HPDE6-E6E7 (cell line): ENCODE measurements around the gene DNAJC8.
A peak's percentile ranks its signal among the peaks of the same experiment; 100 is the strongest.

Experiments
- DNase-seq: peaks from one replicate; pipeline ENCODE4 v3.0.0; 2011; ENCODE audit warnings: missing footprints; ENCODE audit errors: extremely low spot score

Gene DNAJC8

DNA sequence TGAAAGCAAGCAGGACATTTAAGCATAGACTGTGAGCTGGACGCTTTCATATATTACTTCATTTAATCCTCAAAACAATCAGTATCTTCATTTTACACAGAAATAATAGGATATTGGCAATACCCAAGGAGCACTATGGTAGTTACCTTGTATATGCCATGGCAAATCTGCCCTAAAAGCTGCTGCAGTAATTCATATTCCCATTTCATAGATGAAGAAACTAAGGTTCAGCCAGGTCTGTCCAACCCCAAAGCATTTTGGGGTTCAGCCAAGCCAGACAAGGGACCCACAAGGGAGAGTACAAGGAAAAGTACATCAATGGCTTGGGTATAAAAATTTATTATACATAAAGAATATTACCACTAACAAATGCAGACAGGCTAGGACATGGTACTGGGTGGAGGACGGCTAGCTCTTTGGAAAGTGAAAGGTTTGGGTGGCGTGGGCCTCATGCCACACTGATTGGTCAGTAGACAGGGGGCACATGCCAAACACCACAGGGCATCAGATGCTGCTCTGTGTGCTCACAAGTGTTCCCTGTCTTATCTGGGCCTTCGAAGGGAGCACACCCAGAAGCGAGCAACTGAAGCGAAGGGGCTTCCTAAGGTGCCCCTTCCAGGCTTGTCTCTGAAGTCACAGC is 32.5 kb downstream of the DNAJC8 start:
- DNase-seq = no peak

DNA sequence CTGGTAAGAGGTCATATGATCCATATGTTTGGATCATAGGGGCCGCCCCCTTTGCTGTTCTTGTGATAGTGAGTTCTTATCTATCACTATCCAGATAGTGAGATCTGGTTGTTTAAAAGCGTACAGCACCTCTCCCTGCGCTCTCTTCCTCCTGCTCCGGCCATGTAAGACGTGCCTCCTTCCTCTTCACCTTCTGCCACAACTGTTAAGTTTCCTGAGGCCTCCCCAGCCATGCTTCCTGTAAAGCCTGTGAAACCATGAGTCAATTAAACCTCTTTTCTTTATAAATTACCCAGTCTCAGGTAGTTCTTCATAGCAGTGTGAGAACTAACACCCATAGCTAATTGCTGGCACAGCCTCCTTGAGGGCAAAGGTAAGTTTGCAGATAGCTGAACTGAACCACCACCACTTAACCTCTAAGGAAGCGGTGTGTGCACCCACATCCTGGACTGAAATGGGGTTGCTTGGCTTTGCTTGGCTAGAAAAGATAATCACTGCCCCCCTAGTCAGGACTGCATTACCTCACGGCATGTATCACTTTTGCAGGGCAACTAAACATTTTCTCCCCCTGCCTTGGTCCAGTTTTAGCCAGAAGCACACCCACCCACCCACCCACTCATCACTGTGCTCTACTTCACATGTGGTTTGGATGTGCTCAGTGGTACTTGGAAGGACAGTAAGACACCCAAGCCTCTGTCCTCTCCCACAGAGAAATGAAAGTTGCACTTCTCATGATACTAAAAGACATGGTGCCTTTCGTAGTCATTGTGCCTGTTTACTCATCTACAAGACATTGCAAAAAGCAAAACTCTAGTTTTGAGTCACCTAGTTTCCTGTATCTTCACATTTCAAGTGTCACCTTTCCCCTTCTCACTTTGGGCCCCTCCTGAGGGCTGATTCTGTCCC is 33.2 kb downstream of the DNAJC8 start:
- no peak for DNase-seq

DNA sequence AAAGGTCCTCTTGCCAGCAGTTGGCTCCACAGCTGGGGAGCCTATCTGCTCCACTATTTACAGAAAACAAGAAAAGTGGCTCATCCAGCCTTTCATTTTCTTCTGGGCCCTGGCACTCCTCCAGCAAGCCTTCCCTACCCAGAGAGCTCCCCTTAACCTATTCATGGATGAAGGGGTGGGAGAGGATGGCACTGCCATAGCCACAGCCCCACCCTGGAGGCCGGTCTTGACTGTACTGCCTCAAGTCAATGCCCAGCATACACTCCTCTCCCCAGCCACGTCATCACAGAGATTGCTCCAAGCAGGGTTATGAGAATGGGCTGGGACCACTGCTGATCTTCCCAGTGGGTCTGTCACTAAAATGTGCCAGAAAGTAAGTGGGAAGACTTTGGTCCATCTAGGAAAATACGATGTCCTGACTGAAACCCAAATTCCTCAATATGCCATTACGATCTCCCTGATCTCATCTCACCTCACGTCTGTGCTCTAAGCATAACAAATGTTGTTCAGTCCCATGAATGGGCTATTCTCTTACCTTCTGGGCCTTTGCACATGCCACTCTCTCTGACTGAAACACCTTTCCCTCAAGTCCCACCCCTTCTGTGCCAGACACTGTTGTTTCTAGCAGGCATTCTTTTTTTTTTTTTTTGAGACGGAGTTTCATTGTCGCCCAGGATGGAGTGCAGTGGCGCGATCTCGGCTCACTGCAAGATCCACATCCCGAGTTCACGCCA is 35.0 kb downstream of the DNAJC8 start:
- no peak for DNase-seq

DNA sequence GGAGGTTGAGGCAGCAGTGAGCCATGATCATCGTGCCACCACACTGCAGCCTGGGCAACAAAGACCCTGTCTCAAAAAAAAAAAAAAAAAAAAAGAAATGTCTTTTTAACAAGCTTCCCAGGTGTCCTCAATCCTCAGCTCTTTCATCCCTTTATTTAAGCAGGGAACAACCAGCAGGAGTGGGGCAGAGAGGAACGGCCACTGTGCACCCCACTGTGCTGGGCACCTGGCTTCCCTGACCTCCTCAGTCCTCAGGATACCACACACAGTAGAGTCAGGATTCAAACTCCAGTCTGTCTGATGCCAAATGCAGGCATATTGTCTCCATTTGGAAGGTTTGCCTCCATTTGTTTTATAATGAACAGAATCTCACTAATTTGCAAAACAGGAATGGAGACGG is 36.5 kb downstream of the DNAJC8 start:
- no peak for DNase-seq

GRCh38 chr1:28195780-28196179 is 37.0 kb downstream of the DNAJC8 start:
- no peak for DNase-seq

DNA sequence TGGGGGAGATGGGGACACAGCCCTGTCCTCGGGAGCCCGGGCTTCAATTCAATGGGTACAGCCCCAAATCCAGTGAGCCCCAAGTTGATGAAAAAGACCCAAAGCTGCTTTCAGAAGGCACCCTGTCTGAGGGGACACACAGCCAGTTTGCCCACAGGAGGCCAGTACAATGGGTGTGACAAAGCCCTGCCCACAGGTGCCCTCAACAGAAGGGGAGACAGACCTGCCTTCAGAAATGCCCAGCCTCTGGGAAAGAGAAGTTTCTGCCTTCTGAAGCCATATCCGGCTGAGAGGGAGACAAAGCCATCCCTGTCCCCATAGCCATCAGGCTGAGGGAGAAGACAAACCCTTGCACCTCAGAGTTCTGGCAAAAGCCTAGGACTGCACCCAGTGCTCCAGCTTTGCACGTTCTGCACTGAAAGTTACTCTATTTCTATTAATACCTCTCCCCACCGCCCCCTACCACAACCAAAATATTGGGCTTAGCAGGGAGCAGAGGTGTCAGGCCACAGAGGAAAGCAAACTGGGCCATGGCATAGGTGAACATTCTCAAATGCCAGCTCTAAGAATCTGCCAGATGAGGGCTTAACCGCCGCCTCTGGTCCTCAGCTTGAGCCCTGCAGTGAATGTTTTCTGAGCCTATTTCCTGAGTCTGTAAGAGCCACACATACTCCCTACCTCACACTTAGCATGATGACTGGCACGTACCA is 38.3 kb downstream of the DNAJC8 start:
- no peak for DNase-seq

DNA sequence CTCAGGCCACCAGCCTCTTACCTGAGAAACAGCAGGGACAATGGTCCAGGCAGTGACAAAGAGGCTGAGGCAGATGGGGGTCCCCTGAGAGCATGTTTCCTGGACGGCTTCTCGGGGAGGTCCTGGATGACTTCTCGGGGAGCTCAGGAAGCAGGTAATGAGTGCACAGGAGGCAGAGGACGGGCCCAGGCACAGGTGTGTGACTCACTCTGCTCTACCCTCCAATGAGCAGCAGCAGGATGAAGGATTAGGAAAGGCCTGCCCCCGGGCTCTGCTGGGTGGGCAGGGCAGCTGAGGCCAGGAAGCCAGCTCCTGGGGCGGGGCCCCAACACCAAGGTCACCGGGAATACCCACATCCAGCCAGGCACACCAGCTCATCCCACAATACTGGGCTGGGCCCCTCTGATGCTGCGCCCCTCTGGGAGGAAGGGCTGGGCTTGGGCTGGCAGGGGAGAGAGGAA is 39.1 kb downstream of the DNAJC8 start:
- peak; percentile 97 for DNase-seq

DNA sequence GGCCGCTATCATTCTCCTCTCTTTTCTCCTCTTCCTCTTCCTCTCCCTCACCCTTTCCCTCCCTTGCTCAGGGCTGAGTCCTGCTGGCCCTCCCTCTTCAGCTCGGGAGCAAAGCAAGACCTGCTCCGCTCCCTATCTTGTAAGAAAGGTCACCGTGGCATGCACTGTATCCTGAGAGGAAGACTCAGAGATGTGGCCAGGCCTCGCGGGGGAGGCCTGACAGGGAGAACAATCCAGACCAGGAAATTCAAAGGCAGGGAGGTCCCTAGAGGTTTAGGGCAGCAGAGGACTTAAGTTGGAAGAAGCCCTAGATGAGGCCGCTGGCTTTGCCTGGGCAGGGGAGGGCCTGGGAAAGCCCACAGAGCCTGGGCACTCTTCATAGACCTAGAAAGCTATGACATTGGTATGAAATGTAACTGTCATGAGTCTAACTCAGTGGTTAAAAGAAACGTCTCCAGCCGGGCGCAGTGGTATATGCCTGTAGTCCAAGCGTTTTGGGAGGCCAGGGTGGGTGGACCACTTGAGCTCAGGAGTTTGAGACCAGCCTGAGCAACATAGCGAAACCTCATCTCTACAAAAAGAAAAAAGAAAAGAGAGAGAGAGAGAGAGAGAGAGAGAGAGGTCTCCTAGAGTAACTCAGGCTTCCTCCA is 41.7 kb downstream of the DNAJC8 start:
- DNase-seq = no peak

DNA sequence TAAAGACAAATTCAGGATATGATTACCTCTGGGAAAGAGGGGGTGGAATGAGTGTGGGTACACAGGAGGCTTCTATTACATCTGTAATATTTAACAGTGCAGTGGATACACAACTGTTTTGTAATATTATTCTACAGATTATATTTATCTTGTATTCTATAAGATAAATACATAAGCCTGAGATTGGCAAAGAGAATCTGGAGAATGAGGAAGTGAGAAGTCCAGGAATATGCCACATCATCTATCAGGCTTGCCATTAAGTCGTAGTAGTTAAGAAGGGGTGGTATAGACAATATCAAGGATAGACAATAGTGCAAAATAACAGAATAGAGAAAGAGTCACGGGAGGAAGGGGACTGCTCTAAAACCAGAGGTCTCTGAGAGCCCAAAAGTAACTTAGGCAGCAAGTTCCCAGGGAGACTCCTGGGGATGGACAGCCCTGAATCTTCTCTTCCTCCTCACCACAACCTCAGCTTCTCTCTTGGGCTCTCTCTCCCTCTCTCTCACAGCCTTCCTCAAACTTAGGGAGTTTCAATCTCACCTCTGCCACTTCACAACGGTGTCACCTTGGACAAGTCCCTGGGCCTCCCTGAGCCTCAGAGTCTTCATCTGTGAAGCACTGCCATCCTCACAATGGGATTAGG is 42.4 kb downstream of the DNAJC8 start:
- no peak for DNase-seq

DNA sequence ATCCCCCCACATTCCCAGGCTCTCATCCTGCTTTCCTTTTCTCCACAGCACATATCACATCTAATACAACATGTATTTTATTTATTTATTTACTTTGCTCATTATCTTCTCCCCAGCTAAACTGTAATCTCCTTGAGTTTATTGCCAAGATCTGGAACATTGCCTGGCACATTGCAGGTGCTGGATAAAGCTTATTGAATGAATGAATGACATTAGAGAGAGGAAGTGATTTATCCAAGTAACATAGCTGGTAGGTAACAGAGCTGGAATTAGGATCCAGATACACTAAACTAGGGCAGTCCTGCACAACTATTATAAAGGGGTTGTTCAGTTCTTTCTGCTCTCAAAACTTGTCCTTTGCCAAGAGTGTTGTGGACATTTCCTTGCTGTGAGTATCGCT is 47.8 kb downstream of the DNAJC8 start:
- DNase-seq = no peak

DNA sequence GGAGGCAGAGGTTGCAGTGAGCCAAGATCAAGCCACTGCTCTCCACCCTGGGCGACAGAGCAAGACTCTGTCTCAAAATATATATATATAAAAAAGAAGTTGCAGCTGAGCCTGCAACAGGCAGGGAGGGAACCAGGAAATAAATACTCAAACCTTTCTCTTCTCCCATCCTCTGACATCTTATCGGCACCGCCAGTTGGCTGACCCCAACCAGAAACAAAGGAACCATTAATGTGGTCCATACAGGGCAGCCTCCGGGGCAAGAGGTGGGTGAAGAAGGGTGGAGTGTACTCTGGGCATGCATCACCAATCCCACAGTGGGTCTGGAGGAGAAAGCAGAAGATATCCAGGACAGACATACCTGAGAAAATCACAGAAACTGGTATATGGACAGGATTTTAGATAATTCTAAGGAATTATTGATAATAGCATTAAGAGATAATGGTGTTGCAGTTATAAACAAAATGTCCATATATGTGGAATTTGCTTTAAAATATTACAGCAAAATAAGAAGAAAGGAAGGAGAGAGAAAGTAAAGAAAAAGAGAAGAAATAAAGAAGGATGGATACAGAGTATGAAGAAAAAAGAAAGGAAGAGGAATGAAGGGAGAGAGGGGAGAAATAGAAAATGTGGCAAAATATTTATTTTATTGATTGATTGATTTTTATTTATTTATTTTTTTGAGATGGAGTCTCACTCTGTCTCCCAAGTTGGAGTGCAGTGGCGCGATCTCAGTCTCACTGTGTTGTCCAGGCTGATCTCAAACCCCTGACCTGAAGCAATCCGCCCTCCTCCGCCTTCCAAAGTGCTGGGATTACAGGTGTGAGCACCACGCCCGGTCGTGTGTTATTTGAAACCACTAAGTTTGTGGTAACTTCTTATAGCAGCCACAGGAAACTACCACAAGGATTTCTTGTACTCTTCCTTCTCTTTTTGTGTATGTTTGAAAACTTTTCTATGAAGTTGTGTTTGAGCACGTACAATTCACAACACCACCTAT is 52.2 kb downstream of the DNAJC8 start:
- no peak for DNase-seq

DNA sequence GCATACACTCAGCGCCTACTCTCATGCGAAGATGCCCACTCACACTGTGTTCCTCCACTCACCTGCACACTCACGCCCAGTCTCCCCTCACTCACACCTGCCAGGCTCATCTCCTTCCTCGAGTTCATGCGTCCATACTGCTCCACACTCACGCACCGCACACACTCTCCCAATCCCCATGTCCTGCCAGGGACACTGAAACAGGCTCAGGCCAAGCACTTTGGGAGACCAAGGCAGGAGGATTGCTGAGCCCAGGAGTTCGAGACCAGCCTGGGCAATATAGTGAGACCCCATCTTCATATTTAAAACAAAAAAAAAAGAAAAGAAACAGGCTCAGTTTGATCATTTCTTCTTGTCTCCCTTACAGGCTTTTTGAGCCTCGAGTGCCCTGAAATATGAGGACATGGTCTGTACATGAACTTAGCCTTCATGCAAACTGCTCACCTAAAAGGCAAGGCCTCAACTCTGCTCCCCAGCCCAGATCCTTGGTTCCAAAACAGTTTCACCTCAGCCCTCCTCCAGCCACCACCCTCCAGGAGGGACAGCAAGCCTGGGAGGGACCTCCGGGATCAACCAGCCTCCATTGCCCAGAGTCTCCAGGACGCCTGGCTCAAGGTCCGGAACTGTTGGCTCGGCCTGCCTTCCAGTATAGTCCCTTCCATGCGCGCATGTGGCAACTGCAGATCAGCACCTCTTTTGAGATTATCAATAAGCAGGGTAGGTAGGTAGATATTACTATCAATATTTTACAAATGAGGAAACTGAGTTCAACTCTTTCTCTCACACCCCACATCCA is 53.9 kb downstream of the DNAJC8 start:
- DNase-seq = no peak

DNA sequence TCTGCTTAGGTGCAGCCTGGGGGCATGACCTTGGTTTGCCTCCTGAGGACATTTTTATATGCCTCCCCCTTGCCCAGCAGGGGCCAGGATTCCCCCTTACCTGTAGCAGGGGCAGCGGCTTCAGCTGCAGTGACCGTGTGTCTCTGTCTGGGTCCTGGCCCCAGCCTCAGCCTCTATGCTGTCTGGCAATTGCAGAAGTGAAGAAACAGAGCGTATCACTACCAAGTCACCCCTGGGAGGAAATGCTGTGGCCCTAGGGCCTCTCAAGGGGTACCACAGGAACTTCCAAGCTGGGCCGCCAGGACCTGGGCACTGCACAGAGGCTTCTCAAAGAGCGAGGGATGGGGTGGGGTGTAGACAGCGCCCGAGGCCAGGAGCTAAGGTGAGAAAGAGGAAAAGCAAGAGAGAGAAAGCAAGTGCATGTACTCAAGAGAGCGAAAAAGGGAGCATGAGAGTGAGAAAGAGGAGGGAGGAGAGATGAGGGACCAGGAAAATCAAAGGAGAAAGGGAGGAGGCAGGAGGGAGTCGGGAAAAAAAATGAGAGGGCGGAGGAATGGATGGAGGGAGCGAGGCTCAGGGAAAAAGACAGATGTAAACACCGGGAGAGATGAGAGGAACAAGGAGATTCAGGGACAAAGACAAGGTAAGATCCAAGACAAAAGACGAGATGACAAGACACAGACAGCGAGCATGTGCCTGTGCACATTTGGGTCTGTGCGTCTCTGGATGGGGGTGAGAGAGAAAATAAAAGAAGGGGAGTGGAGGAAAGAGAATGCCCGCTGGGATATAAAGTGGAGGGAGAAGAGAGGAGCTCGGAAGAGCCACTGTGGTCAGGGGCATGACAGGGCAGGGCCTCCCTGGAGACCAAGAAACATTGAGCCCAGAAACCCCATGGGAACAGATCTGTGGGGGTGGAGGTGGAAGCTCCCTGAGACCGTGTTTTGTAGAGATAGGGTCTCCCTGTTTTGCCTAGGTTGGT is 56.0 kb downstream of the DNAJC8 start, which contains the start of gene PTAFR:
PTAFR (minus strand) TSS at position 199 of the 979 bp plus-strand sequence. CDS start 25,669 bp downstream, outside the sequence.
- no peak for DNase-seq

- DNase-seq = no peak
Measured at GRCh38 chr1:28175955-28176485, 56.8 kb downstream of the DNAJC8 start.

- DNase-seq = no peak
Measured at GRCh38 chr1:28173980-28174297, 58.9 kb downstream of the DNAJC8 start.

DNA sequence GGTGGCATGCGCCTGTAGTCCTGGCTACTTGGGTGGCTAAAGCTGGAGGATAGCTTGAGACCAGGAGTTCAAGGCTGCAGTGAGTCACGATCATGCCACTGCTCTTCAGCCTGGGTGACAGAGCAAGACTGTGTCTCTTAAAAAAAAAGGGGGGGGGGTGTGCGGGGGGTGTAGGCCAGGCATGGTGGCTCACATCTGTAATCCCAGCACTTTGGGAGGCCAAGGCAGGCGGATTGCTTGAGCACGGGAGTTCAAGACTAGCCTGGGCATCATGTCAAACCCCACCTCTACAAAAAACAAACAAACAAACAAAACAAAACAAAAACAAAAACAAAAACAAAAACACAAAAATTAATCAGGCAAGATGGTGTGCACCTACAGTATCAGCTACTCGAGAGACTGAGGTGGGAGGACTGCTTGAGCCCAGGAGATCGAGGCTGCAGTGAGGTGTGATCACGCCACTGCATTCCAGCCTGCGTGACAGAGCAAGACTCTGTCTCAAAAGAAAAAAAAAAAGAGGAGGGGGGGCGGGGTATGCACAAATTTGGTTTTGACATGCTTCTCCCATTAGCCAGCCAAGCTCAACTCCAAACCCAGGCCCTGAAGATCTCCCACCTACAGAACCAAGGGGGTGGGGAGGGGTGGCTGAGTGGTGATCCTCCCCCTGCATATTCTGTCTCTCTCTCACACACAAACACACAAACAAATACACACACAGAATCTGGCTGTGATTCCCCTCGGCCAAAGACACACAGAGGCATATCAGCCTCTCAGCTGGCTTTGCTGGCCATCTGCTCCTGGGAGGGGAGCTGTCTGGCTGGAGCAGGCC is 59.5 kb downstream of the DNAJC8 start:
- DNase-seq = no peak
